IPS-11a (cell line): ENCODE results near the gene RUVBL2.

Experiments
- H3K4me3 ChIP-seq: one replicate; pipeline ENCODE4 v1.5.1; 2013; ENCODE audit warnings: low read depth, low read length, control low read depth

The RUVBL2 gene

DNA sequence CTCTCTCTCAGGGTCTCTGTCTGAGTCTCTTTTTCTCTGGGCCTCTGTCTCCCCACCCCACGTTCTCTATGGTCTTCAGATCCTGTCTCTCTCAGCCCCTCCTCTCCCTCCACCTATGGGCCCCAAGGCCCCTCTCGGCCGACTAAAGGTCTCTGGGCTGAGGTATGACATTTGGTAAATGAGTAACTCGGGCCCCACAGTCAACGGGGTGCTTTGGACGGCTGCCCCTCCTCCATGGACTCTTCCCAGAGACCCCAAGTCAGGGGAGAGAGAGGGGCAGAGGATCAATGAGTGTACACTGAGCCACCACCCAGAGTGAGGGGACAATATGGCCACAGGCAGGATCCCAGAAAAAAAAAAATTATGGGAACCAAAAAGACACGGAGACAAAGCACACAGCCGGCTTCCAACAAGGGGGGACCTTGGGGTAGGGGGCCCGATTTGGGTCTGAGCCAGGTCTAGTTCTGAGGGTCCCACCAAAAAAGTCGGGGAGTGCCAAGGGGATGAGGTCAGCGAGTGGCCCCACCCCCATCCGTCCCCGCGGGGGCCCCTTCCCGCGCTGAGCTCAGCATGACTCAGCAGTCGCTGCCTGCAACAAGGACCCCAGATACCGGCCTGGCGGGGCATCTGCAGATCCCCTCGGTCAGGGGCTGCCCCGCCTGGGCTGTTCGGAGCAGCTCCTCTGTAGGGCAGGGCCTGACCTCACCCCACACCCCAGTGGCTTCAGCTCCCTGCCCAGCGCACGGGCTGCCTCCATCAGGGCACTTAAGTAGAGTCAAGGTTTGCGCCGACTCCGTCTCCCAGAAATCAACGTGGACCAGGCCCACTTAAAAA lies 30.1 kb upstream of the RUVBL2 start:
- peak overlapping the region; percentile 54 for H3K4me3 ChIP-seq

GRCh38 chr19:48964205-48965039 lies 29.3 kb upstream of the RUVBL2 start:
- peak overlapping the region; percentile 54 for H3K4me3 ChIP-seq

DNA sequence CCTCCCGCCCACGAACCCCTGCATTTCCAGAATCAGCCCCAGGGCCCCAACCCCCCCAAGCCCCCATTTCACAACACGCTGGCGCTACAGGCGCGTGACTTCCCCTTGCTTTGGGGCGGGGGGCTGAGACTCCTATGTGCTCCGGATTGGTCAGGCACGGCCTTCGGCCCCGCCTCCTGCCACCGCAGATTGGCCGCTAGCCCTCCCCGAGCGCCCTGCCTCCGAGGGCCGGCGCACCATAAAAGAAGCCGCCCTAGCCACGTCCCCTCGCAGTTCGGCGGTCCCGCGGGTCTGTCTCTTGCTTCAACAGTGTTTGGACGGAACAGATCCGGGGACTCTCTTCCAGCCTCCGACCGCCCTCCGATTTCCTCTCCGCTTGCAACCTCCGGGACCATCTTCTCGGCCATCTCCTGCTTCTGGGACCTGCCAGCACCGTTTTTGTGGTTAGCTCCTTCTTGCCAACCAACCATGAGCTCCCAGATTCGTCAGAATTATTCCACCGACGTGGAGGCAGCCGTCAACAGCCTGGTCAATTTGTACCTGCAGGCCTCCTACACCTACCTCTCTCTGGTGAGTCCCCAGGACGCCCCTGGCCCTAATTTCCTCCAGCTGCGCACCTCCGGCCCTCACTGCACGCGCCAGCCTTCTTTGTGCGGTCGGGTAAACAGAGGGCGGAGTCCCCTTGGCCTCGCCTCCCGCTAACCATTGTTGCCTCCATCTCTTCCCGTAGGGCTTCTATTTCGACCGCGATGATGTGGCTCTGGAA lies 28.5 kb upstream of the RUVBL2 start, which contains the start of gene FTL:
FTL (plus strand) TSS at position 270 of the 766 bp plus-strand sequence; CDS start at position 469, 199 bp downstream.
- H3K4me3 ChIP-seq = peak within 1 kb of the TSS; percentile 94

GRCh38 chr19:48965806-48966540 lies 27.7 kb upstream of the RUVBL2 start:
- H3K4me3 ChIP-seq = peak overlapping the region; percentile 94

DNA sequence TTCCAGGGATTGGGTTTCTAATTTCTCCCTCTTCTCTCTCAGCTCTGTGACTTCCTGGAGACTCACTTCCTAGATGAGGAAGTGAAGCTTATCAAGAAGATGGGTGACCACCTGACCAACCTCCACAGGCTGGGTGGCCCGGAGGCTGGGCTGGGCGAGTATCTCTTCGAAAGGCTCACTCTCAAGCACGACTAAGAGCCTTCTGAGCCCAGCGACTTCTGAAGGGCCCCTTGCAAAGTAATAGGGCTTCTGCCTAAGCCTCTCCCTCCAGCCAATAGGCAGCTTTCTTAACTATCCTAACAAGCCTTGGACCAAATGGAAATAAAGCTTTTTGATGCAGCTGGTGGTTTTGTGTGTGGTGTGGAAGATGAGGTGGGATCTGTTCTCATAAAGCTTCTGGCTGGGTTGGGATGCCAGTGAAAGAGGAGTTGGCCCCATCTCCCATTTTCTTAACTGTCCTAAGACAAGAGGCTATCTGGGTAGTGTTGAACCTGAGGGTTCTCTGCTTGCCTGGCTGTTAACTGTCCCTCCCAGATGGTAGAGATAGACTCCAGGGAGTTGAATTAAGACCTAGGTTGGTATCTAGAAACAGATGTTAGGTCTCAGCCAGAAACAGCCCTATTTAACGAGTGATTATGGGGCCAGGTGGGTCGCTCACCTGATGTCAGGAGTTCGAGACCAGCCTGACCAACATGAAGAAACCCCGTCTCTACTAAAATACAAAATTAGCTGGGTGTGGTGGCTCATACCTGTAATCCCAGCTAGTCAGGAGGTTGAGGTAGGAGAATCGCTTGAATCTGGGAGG lies 26.9 kb upstream of the RUVBL2 start:
- peak overlapping the region; percentile 94 for H3K4me3 ChIP-seq

- no peak overlapping the region for H3K4me3 ChIP-seq
These were observed 26.1 kb upstream of the RUVBL2 start for GRCh38 chr19:48967346-48968178.

DNA sequence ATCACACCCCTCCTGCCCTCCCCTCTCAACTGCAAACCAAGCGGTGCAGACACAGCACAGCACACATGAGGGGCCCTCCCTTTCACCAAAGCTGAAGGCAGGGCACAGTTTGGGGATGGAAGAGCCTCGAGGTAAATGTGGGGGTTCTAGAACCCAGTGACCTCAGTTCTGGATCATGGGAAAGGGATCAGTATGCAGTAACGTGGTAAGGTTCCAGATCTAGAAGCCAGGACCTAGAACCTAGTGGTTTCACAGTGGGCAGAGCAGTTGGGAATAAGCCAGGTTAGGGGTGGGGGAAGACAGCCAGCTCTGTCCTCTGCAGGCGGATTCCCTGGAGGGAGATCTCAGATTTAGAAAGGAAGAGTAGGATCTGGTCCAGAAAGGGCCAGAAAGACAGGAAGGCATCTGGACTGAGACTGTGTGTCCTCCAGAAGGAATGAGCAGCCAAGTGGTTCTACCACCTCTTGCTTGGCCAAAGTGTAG lies 25.5 kb upstream of the RUVBL2 start:
- no peak overlapping the region for H3K4me3 ChIP-seq

GRCh38 chr19:48968813-48969218 lies 24.9 kb upstream of the RUVBL2 start:
- H3K4me3 ChIP-seq = no peak overlapping the region

- H3K4me3 ChIP-seq = no peak overlapping the region
These were observed 24.2 kb upstream of the RUVBL2 start for GRCh38 chr19:48969276-48970138.

DNA sequence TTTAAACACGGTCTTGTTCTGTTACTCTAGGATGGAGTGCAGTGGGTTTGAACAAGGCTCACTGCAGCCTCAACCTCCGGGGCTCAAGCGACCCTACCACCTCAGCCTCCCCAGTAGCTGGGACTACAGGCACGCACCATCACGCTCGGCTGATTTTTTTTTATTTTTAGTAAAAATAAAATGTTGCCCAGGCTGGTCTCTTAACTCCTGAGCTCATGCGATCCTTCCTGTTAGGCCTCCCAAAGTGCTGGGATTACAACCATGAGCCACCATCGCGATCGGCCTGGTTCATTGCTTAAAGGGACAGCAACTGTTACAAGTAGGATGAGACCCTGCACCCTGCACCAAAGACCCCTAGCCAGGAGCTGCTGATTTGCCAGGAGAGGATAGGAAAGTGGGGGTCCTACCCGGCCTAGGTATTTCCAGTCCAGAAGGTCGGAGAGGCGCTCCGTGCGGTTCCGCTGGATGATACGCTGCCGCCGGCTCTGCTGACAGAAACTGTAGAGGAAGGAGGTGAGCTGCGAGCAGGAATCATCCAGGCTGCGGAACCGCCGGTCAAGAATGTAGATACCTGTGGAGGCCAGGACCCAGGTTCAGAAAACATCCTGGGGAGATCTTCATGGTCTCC lies 23.4 kb upstream of the RUVBL2 start:
- H3K4me3 ChIP-seq = no peak overlapping the region

- no peak overlapping the region for H3K4me3 ChIP-seq
These were observed 22.7 kb upstream of the RUVBL2 start for GRCh38 chr19:48970923-48971395.

DNA sequence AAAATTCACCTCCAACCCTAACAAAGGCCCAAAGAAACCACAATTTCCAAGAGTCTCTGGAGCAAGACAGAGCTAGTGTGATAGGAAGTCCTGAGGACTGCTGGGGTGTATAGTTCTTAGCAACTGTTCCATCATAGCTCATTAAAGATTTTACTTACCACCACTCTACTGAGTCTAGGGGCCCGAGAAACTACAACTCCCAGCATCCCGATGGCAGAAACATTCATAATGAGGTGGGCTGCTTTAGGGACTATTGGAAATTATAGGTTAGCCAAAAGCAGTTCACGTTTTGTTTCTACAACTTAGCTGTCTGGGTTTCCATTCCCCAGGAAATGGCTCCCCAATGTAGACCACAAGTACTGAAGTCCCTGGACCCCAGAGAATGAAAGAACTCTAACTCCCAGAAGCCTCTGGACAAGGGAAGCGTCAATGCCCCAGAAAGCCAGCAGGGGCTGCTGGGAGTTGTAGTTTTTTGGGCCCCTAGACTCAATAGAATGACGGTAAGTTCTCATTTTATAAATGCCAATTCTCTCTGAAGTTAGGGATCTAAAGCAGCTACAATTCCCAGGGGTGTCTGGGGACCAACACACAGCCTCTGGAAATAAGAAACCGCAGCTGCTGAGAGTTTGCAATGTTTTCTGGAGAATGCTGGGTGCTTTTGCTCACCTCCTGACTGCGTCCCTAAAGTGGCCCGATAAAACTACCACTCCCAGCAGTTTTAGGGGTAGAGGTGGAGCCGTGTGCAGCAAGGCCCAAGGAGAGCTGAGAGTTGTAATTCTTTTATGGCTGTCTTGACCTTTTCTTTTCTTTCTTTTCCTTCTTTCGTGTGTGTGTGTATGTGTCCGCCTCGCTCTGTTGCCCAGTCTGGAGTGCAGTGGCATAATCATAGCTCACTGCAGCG lies 17.5 kb upstream of the RUVBL2 start:
- no peak overlapping the region for H3K4me3 ChIP-seq

GRCh38 chr19:48977061-48977460 lies 16.6 kb upstream of the RUVBL2 start:
- no peak overlapping the region for H3K4me3 ChIP-seq

- H3K4me3 ChIP-seq = no peak overlapping the region
These were observed 11.4 kb upstream of the RUVBL2 start for GRCh38 chr19:48982280-48982679.

GRCh38 chr19:48985711-48986110 lies 8.0 kb upstream of the RUVBL2 start:
- H3K4me3 ChIP-seq = no peak overlapping the region

GRCh38 chr19:48986211-48986610 lies 7.5 kb upstream of the RUVBL2 start:
- H3K4me3 ChIP-seq = no peak overlapping the region
